HG03354 (cell line): ENCODE measurements around the gene METTL22.

Experiments used
- ATAC-seq: cut with Tn5 transposase; IDR thresholded peaks from one replicate; pipeline ENCODE4 v1.9.1; 2021; ENCODE audit warnings: mild to moderate bottlenecking; ENCODE audit not compliant: unreplicated experiment, poor library complexity, severe bottlenecking

Gene METTL22

DNA sequence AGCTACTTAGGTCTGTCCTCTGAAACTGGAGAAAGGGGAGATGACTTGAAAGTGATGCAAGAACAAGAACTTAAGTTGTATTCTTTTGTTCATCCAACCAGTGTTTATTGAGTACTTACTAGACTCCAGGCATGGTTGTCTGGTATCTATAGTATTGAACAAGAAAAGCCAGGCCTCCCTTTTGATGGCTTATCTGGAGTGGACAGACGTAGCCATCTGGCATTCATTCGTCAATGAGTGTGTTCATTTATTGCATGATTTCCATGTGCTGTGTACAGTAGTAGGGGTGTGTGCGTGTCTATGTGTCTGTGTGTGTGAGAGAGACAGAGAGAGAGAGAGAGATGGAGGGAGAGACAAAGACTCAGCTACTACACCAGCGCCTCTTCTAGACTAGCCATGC, 62.1 kb downstream of the METTL22 start:
- ATAC-seq = no peak

DNA sequence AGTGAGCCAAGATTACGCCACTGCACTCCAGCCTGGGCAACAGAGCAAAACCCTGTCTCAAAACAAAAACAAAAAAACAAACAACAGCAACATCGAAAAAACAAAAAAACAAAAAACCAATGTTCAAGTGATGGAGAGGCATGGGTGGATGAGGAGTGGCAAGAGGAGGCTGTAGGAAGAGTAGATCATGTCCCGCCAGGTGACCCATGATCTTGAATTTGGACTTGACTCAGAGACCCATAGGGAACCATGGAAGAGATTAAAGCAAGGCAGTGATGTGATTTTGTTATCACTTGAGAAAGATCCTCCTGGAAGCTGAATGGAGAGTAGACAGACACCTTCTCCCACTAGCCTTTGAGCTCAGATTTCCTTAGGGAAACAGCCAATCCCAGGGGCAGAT, 64.1 kb downstream of the METTL22 start:
- ATAC-seq = no peak

DNA sequence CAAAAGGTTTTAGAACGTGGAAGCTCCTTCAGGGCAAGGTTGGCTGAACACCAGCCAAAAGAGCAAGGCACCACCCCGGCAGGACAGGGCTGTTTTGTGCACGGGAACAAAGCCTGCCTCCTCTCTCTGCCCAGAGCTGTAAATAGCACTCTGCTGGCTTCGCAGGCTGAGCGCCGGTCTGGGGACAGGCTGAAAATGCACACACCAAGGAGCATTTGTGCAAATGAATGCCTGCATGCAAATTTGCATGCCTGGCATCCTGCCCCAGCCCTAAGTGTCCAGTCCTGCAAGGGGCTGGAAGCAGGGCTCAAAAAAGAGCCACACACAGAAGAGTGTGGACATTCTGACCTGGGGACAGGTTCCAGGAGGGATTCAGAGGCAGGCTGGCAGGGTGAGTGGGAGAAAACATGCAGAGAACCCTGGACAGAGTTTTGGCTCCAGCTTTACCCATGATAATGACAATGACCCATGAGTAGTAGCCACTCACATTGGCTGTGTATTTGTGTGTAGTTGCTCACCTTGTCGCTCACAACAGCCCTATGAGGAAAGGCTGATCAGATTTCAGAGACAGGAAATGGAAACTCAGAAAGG, 64.6 kb downstream of the METTL22 start:
- ATAC-seq = no peak

DNA sequence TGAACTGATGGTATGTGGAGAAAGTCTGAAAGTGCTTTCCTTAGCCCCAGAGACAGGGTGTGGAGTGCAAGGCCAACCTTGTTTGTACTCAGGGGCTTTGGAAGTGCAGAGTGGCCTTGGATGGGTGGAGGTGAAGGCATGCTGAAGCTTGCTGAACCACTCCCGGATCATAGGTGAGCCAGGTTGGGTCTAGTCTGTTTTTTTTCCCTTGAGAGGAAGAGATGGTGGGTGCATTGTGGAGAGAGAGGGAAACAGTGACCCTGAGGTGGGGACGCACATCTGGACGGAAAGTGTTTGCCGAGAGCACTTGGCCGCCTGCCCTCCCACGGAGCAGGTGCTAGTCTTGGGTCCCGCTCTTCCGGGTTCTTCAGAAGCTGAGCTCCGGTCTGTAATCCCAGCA, 65.4 kb downstream of the METTL22 start:
- ATAC-seq = no peak

DNA sequence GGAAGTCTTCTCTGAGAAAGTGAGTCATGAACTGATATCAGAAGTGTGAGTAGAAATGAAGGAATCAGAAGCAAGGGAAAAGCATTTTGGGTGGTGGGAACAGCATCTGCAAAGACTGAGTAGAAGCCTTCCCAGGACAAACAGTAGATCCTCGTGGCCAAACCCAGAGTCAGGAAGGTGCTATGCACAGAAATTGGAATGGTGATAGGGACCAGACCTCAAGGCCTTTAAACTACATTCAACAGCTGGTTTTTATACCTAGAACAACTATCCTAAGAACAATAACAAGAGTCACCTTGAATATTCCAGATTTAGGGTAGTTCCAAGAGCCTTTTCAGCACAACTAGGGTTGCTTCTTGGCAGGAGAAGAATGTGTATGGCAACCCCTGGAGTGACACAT, 68.2 kb downstream of the METTL22 start:
- no peak for ATAC-seq

DNA sequence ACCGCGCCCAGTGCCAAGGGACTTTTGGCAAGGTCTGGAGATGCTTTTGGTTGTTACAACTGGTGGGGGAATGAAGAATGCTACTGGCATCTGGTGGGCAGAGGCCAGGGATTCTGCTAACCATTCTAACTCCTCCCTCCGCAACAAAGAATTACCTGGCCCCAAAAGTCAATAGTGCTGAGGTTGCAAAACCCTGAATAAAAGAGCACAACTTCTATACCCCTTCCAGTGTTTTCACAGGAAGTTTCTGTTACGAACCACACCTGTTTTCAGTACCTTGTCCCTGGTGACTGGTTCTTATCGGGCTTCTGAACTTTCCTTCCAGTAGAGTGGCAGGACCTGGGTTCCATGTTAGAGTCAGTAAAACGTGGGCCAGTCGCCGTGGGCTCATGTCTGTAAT, 70.2 kb downstream of the METTL22 start:
- no peak for ATAC-seq

DNA sequence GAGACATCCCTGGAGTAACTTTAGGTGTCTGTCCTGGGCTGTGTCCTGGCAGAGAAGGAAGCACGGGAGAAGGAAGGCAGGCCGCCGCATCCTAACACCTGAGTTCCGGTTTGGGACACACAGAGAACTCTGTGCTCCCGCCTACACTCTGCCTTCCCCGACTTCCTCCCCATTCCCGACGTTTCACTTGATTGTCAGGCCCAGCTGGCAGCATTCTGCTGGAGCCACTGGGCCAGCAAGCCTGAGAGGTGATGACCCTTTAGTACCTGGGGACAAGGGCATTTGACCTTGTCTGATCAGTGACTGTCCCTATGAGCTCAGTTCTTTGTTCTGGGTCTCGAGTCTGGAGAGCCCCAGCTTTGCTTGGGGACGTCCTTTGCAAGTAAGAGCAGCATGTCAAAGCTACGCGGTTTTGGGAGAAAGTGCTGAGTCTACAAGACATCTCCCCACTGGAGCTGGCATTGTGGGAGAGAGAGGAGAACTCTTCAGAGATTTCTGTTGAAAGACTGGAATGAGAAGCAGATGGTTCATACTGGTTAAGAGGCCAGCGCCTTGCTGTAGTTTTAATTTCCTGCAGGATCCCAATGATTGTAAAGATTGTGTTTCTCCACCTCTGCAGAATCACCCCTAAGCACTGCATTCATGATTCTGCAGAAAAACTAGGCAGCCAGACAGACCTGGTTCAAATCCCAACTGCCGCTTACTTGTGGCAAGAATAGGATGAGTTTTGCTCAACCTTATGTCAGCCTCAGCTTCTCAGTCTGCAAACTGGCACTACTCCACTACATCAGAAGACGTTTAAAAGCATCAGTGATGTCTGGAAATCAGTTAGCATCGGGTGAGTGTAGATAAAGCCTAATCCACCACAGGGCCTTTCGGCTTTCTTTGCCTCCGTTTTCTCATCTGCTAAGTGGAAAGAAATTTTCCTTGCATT, 73.6 kb downstream of the METTL22 start:
- no peak for ATAC-seq

DNA sequence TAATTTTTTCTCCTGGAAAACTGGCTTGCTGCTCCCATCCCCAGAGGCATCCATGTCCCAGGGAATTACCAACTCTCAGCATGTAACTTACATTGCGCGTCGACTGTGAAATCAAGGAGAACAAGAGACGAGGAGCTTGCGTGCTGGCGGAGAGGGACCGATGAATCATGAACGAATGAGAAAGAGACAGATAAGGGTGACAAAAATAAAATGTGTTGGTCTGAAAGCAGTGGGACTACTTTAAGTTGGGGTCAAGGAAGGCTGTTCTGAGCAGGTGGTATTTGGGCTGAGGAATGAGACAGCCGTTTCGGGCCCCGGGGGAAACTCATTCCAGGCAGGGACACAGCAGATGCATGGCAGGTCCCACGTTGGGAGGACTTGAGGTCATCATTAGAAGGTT, 75.4 kb downstream of the METTL22 start:
- no peak for ATAC-seq

DNA sequence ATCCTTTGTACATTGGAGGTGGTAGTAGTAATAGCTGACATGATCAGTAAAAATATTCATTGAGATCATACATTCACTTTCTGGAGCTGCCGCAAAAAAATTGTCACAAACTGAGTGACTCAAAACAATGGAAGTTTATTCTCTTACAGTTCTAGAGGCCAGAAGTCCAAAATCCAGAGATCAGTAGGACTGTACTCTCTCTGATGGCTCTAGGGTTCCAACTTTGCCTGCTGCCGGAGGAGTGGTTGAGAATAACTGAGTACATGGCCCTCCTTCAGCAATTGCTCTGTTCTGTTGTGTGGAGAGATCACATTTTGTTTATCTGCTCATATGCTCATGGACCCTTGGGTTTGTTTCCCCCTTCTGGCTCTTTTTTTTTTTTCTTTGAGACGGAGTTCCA, 76.5 kb downstream of the METTL22 start:
- no peak for ATAC-seq
